ENCODE measurements around the gene PRICKLE2.

DNA sequence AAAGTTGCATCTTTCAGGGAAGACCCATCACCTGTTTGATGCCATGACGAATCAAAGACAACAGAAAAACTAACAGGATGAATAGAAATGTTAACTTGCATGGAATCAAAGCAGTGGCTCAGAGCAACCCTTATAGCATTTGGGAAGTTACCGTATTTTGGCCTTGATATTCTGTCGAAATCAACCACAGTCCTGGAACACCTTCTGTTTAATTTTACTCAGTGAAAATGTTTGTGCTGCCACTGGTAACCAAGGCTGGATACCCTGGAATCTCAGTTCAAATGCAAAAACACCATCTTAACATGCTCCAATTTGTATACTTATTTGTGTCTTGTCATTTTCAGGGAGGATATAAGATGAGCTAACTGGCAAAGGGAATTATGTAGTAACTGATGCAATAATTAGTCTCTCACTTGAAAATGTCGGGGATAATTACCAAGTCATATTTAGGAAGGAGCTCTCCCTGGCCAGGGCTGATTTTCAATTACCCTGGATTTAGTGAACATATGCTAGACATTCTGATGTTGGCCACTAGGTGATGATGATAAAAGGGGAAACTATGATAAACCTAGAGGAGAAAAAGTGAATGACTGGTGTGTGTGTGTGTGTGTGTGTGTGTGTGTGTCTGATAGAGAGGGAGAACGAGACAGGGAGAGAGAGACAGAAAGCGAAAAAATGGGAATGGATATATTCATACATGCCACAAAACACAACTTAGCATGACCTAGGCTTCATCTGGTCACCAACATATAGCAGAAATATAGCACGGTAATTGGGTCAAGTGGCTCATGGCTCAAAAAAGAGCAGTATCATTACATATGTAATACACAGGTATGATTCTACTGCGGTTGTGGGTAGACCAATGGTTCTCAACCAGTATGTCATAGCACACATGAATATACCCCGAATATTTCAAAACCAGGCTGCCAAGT lies 19.0 kb upstream of the PRICKLE2 start:
- no peak for TF ChIP-seq POLR2A (IDR thresholded peaks at IDR 0.05)
- TF ChIP-seq, protein P1, sequence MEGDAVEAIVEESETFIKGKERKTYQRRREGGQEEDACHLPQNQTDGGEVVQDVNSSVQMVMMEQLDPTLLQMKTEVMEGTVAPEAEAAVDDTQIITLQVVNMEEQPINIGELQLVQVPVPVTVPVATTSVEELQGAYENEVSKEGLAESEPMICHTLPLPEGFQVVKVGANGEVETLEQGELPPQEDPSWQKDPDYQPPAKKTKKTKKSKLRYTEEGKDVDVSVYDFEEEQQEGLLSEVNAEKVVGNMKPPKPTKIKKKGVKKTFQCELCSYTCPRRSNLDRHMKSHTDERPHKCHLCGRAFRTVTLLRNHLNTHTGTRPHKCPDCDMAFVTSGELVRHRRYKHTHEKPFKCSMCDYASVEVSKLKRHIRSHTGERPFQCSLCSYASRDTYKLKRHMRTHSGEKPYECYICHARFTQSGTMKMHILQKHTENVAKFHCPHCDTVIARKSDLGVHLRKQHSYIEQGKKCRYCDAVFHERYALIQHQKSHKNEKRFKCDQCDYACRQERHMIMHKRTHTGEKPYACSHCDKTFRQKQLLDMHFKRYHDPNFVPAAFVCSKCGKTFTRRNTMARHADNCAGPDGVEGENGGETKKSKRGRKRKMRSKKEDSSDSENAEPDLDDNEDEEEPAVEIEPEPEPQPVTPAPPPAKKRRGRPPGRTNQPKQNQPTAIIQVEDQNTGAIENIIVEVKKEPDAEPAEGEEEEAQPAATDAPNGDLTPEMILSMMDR (IDR thresholded peaks at IDR 0.05): no peak
